Measurements from ENCODE around the gene AIFM2. TPM values are rescaled to one million over a fixed set of nuclear protein-coding genes. Genes with fewer than 3 reads are reported as not detected.

The AIFM2 gene
- total and polyA plus RNA-seq, 7 donors = 8.7 to 40.5 (median 10.6) TPM

DNA sequence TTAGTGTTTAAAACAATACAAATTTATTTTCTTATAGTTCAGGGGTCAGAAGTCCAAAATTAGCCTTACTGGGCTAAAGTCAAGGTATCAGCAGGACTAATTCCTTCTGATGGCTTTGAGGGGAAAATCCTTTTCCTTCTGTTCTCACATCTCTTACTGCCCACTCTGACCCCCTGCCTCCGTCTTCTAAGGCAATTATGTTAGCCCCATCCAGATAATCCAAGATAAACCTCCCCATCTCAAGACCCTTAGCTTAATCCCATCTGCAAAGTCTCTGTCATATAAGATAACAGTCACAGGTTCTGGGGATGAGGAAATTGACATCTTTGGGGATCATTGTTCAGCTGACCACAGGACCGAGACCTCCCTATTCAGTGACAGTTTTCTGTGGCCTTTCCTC is 57.7 kb downstream of the AIFM2 start:
- WGBS, 3 donors = 95 to 99% (median 98%) methylated on average over 2 of the region's 2 CpGs

DNA sequence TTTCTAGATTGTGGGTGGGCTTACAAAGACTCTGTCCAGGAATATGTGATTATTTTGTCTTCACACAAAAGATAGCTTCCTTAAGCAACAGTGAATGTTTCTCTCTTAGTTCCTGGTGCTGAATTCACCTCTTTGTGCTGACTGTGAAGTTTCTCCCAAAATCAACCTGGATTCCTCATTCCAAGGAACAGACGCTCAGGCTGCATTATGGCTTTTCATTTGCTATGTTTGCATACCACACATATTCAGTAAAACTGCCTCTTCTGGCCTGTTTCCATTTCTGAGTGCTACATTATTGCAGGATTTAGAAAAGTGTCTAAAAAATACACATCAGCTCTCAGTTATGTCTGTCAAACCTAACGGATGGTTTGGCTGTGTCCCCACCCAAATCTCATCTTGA is 58.5 kb downstream of the AIFM2 start:
- no peak for DNase-seq
- peaks cover 0 to 17% of the 10 kb centered on the region in 2 donors for H3K36me3 ChIP-seq (ENCODE audit: insufficient read depth in 1 of 2, low read depth in 1 of 2)
- no peaks in the 10 kb centered on the region for H3K27me3 ChIP-seq (ENCODE audit: insufficient read depth in 3 of 3, low read length in 2 of 3)
- intact Hi-C loops (cut with DNase I) = no loop called here
- H3K4me1 ChIP-seq = no peaks in the 10 kb centered on the region
- WGBS, 3 donors = 85 to 94% (median 89%) methylated on average over 2 of the region's 2 CpGs
- TF ChIP-seq, protein P1, sequence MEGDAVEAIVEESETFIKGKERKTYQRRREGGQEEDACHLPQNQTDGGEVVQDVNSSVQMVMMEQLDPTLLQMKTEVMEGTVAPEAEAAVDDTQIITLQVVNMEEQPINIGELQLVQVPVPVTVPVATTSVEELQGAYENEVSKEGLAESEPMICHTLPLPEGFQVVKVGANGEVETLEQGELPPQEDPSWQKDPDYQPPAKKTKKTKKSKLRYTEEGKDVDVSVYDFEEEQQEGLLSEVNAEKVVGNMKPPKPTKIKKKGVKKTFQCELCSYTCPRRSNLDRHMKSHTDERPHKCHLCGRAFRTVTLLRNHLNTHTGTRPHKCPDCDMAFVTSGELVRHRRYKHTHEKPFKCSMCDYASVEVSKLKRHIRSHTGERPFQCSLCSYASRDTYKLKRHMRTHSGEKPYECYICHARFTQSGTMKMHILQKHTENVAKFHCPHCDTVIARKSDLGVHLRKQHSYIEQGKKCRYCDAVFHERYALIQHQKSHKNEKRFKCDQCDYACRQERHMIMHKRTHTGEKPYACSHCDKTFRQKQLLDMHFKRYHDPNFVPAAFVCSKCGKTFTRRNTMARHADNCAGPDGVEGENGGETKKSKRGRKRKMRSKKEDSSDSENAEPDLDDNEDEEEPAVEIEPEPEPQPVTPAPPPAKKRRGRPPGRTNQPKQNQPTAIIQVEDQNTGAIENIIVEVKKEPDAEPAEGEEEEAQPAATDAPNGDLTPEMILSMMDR (IDR thresholded peaks at IDR 0.05) = no peak
- no peak for ATAC-seq
- no peak overlapping the region for H3K4me3 ChIP-seq
- no peaks in the 10 kb centered on the region for H3K9me3 ChIP-seq
- no peak overlapping the region for H3K27ac ChIP-seq

More for the DNA sequence above, 57.7 kb downstream of the AIFM2 start:
- Histone ChIP-seq H3K27ac (no peak overlapping the region), H3K36me3 (ENCODE audit: insufficient read depth in 1 of 2, low read depth in 1 of 2) (peaks cover 0 to 17% of the 10 kb centered on the region in 2 donors), H3K4me3 (no peak overlapping the region), H3K9me3 (no peaks in the 10 kb centered on the region), H3K4me1 (no peaks in the 10 kb centered on the region), H3K27me3 (ENCODE audit: insufficient read depth in 3 of 3, low read length in 2 of 3) (no peaks in the 10 kb centered on the region)
- intact Hi-C loops (cut with DNase I) = no loop called here
- TF ChIP-seq, protein P1 (IDR thresholded peaks at IDR 0.05) = no peak
- ATAC-seq (no peak), DNase-seq (no peak)

DNA sequence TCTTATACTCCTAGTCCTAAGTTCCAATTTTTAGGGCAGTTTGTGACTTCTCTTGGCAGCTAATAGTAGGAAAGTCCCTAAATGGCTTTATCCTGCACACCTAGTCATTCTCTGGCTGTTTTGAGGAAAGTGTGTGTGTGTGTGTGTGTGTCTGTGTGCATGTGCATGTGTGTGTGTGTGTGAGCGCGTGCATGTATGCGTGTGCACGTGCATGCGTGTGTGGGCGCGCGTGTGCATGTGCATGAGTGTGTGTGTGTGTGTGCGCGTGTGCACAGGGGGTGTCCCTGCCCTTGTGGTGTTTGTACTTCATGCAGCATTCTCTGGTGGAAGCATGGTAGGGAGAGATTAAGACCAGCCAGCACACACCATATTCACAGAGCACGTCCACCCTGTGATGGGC is 61.8 kb downstream of the AIFM2 start:
- no peaks in the 10 kb centered on the region for H3K9me3 ChIP-seq
- no peak overlapping the region for H3K4me3 ChIP-seq
- 93 to 98% (median 95%) methylated on average over 11 of the region's 11 CpGs for WGBS, 3 donors
- H3K27me3 ChIP-seq (ENCODE audit: insufficient read depth in 3 of 3, low read length in 2 of 3) = no peaks in the 10 kb centered on the region
- no peak for DNase-seq
- TF ChIP-seq, protein P1 (IDR thresholded peaks at IDR 0.05) = no peak
- H3K4me1 ChIP-seq = no peaks in the 10 kb centered on the region
- no peak overlapping the region for H3K27ac ChIP-seq
- peaks cover 0 to 3% of the 10 kb centered on the region in 2 donors for H3K36me3 ChIP-seq (ENCODE audit: insufficient read depth in 1 of 2, low read depth in 1 of 2)
- intact Hi-C loops (cut with DNase I) = no loop called here
- ATAC-seq = no peak

DNA sequence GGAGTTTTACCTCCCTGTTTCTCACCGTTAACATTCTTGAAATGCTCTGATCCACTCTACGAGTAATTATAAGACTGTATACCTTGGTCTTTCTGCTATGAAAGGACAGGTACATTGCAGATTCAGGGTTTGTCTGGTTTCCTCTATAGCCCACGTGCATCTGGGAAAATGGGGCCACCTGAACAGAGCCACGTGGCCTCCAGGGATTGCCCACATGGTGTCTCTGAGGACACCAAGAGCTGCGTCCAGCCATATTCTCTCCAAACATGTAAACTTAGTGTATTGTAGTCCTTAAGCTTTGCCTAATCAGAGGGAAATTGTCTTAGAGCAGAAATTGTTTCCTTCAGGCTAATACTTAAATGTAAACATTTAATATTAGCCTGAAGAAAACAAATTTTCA is 63.3 kb downstream of the AIFM2 start:
- no peak for ATAC-seq
- no peaks in the 10 kb centered on the region for H3K36me3 ChIP-seq (ENCODE audit: insufficient read depth in 1 of 2, low read depth in 1 of 2)
- no peak overlapping the region for H3K27ac ChIP-seq
- DNase-seq = no peak
- no peaks in the 10 kb centered on the region for H3K9me3 ChIP-seq
- H3K4me1 ChIP-seq = no peaks in the 10 kb centered on the region
- TF ChIP-seq, protein P1 (IDR thresholded peaks at IDR 0.05) = no peak
- no peaks in the 10 kb centered on the region for H3K27me3 ChIP-seq (ENCODE audit: insufficient read depth in 3 of 3, low read length in 2 of 3)
- H3K4me3 ChIP-seq = no peak overlapping the region
- WGBS, 3 donors = 84 to 91% (median 88%) methylated on average over 5 of the region's 5 CpGs
- intact Hi-C loops (cut with DNase I) = no loop called here

DNA sequence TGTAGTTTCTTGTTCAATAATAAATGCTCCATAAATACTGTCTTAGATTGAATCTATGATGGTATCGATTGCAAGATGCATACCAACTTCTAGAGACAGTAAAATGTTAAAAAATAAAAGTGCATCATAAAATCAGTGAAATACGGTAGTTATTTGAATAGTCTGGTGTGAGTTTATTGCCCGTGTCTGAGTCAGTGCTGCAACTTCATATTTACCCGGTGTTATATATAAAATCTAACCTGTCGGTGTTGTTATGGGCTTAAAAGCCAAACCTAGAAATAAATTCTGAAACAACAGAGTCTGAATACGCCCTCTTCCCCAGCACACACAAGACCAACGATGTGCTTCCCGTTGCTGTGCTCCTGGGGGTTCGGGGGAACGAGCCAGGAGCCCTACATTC is 63.7 kb downstream of the AIFM2 start:
- DNase-seq = no peak

More for the DNA sequence above, 63.7 kb downstream of the AIFM2 start:
- no peak for ATAC-seq
- intact Hi-C loops (cut with DNase I) = no loop called here
- Histone ChIP-seq H3K4me3 (no peak overlapping the region), H3K27me3 (ENCODE audit: insufficient read depth in 3 of 3, low read length in 2 of 3) (no peaks in the 10 kb centered on the region), H3K27ac (no peak overlapping the region), H3K4me1 (no peaks in the 10 kb centered on the region), H3K36me3 (ENCODE audit: insufficient read depth in 1 of 2, low read depth in 1 of 2) (no peaks in the 10 kb centered on the region), H3K9me3 (no peaks in the 10 kb centered on the region)
- 89 to 92% (median 91%) methylated on average over 10 of the region's 10 CpGs for WGBS, 3 donors
- TF ChIP-seq, protein P1 (IDR thresholded peaks at IDR 0.05) = no peak

Measured in psoas muscle (tissue), 8 donors.